CD4-positive, alpha-beta T cell (primary cell): ENCODE measurements around the gene MTTP. TPM values are rescaled to one million over a fixed set of nuclear protein-coding genes. Genes with fewer than 3 reads are reported as not detected.

ENCODE experiments used
- ATAC-seq: fragments of 200-7000 bp; cut with Tn5 transposase; one replicate; pipeline ENCODE4 v1.10.0; 2022; ENCODE audit warnings: mild to moderate bottlenecking; ENCODE audit not compliant: poor library complexity
- CTCF ChIA-PET: fragments of 350-600 bp; sonication (Branson Sonifier 250); formaldehyde crosslinking; loops from one replicate; lab custom pipeline; 2021; ENCODE audit warnings: antibody characterized with exemption, inconsistent platforms; lab: Charles Lee
- POLR2A ChIA-PET: fragments of 350-600 bp; sonication (Branson Sonifier 250); formaldehyde crosslinking; loops from one replicate; lab custom pipeline; 2021; ENCODE audit warnings: antibody characterized with exemption, inconsistent platforms; lab: Charles Lee
- DNase-seq, 14 experiments: peaks; one replicate each; pipeline ENCODE4 v3.0.0-alpha.2; 2013 to 2020; ENCODE audit warnings: mixed read lengths in 2 of 14
- H3K27ac ChIP-seq, 2 donors: one replicate each; pipeline versions ENCODE4 v1.5.1 to v1.7.0; 2013; ENCODE audit warnings: low read length in 2 of 2, low read depth in 1 of 2, mild to moderate bottlenecking in 1 of 2
- H3K27me3 ChIP-seq, 2 experiments: 1 replicate in 1 of 2; 2 replicates in 1 of 2; pipeline versions ENCODE4 v1.6.1 to v1.7.0; 2013; ENCODE audit warnings: low read length in 2 of 2, control low read depth in 1 of 2, mild to moderate bottlenecking in 1 of 2, moderate library complexity in 1 of 2; ENCODE audit not compliant: insufficient read depth in 2 of 2, control insufficient read depth in 1 of 2
- H3K36me3 ChIP-seq: one replicate; pipeline ENCODE4 v1.6.1; 2013; ENCODE audit warnings: low read length, control low read depth; ENCODE audit not compliant: insufficient read depth
- H3K4me1 ChIP-seq: one replicate; pipeline ENCODE4 v1.6.1; 2013; ENCODE audit warnings: low read length, control low read depth; ENCODE audit not compliant: insufficient read depth
- H3K4me3 ChIP-seq: one replicate; pipeline ENCODE4 v1.5.1; 2013; ENCODE audit warnings: mild to moderate bottlenecking, low read length, moderate library complexity
- H3K9me3 ChIP-seq, 2 experiments: 1 replicate in 1 of 2; 2 replicates in 1 of 2; pipeline versions ENCODE4 v1.6.1 to v1.7.0; 2013; ENCODE audit warnings: low read length in 2 of 2, mild to moderate bottlenecking in 2 of 2, control low read depth in 1 of 2, moderate library complexity in 1 of 2; ENCODE audit not compliant: control insufficient read depth in 1 of 2, insufficient read depth in 1 of 2
- H3K27ac Mint-ChIP-seq: one replicate; pipeline ENCODE4 v1.8.0; 2020; ENCODE audit warnings: mixed read lengths
- H3K27me3 Mint-ChIP-seq: one replicate; pipeline ENCODE4 v1.8.0; 2021; ENCODE audit warnings: mixed read lengths
- H3K36me3 Mint-ChIP-seq: one replicate; pipeline ENCODE4 v1.8.0; 2021; ENCODE audit warnings: low read depth, mixed read lengths
- H3K4me1 Mint-ChIP-seq: one replicate; pipeline ENCODE4 v1.8.0; 2021; ENCODE audit warnings: low read depth, mixed read lengths
- H3K4me3 Mint-ChIP-seq: one replicate; pipeline ENCODE4 v1.8.0; 2020; ENCODE audit warnings: mild to moderate bottlenecking, mixed read lengths
- H3K9me3 Mint-ChIP-seq: one replicate; pipeline ENCODE4 v1.8.0; 2020; ENCODE audit warnings: mixed read lengths
- intact Hi-C, 2 experiments: fragments of 100-400 bp; cut with DNase I in 1 of 2; cut with micrococcal nuclease in 1 of 2; formaldehyde crosslinking; loops; one replicate each; pipeline versions ENCODE4 v1.15.1 to v1.9.0; 2023 to 2025; cut with DNase I, micrococcal nuclease
- total RNA-seq, 174 experiments: library from RNA in 2 of 174; stranded (reverse) in 2 of 174; gene quantifications; one replicate each; pipeline ENCODE4 v1.2.3 and lab custom pipeline; 2021 to 2026
- TF ChIP-seq, protein P1 (sequence below): fragments of 200-600 bp; IDR thresholded peaks from one replicate; pipeline ENCODE4 v1.8.0; 2022; ENCODE audit warnings: antibody characterized with exemption, mild to moderate bottlenecking

The MTTP gene
- total RNA-seq, 2 experiments from 2014 or later = not detected

DNA sequence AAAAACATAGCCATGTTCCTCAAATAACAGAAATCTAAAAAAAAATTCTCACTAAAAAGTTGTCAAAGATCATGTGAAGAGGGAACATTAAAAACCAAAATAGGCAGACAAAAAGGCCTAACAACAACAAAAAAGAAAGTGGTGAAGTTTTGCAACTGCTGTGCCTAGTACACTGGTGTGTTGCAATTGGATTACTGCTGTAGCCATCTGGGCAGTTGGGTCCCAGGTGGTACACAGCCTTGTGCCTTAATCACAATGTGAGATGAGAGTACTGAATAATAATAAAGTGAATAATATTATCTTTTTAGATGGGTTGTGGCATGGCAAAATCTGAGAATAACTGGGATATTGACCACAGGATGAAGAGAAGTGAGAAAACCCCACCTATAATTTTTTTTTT is 71.0 kb downstream of the MTTP start:
- TF ChIP-seq, protein P1, sequence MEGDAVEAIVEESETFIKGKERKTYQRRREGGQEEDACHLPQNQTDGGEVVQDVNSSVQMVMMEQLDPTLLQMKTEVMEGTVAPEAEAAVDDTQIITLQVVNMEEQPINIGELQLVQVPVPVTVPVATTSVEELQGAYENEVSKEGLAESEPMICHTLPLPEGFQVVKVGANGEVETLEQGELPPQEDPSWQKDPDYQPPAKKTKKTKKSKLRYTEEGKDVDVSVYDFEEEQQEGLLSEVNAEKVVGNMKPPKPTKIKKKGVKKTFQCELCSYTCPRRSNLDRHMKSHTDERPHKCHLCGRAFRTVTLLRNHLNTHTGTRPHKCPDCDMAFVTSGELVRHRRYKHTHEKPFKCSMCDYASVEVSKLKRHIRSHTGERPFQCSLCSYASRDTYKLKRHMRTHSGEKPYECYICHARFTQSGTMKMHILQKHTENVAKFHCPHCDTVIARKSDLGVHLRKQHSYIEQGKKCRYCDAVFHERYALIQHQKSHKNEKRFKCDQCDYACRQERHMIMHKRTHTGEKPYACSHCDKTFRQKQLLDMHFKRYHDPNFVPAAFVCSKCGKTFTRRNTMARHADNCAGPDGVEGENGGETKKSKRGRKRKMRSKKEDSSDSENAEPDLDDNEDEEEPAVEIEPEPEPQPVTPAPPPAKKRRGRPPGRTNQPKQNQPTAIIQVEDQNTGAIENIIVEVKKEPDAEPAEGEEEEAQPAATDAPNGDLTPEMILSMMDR = no peak
- H3K9me3 Mint-ChIP-seq = no peaks in the 10 kb centered on the region
- no peak for DNase-seq
- Histone ChIP-seq H3K4me3 (no peak overlapping the region), H3K27me3 (no peaks in the 10 kb centered on the region), H3K27ac (no peak overlapping the region), H3K36me3 (no peaks in the 10 kb centered on the region), H3K4me1 (no peaks in the 10 kb centered on the region), H3K9me3 (no peaks in the 10 kb centered on the region)
- H3K4me3 Mint-ChIP-seq = no peak overlapping the region
- intact Hi-C loops = no loop called here
- ChIA-PET CTCF (no interaction called here), POLR2A (no interaction called here)
- H3K36me3 Mint-ChIP-seq = no peaks in the 10 kb centered on the region
- no peak for ATAC-seq
- no peaks in the 10 kb centered on the region for H3K4me1 Mint-ChIP-seq
- no peak overlapping the region for H3K27ac Mint-ChIP-seq
- peaks cover 9% of the 10 kb centered on the region for H3K27me3 Mint-ChIP-seq

GRCh38 chr4:99647071-99647470 is 72.4 kb downstream of the MTTP start:
- no peaks in the 10 kb centered on the region for H3K9me3 Mint-ChIP-seq
- Histone ChIP-seq H3K4me1 (no peaks in the 10 kb centered on the region), H3K4me3 (no peak overlapping the region), H3K9me3 (peaks cover 0 to 4% of the 10 kb centered on the region in 2 experiments), H3K27ac (no peak overlapping the region), H3K36me3 (no peaks in the 10 kb centered on the region), H3K27me3 (no peaks in the 10 kb centered on the region)
- no peaks in the 10 kb centered on the region for H3K36me3 Mint-ChIP-seq
- TF ChIP-seq, protein P1 = no peak
- intact Hi-C loops = no loop called here
- CTCF ChIA-PET = no interaction called here
- DNase-seq = no peak
- no peak overlapping the region for H3K4me3 Mint-ChIP-seq
- POLR2A ChIA-PET = no interaction called here
- ATAC-seq = no peak
- no peaks in the 10 kb centered on the region for H3K4me1 Mint-ChIP-seq
- peaks cover 8% of the 10 kb centered on the region for H3K27me3 Mint-ChIP-seq
- H3K27ac Mint-ChIP-seq = no peak overlapping the region

DNA sequence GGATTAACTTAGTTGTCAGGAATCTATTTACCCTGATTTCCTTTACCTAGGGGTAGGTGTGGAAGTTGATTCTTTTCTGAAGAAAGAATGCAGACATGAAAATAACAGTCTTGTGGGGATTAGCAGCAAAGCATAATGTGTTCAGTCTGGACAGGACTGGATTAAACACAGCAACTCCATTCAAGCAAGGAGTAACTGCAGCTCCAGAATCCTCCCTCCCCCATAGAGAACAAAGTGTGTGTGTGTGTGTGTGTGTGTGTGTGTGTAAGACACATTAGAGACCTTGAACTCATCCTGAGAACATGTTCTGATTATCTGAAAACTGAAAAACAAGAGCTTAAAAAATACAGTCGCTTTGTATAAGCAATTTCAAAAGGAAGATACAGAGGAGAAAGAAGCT is 73.7 kb downstream of the MTTP start:
- POLR2A ChIA-PET = no interaction called here
- H3K4me1 Mint-ChIP-seq = no peaks in the 10 kb centered on the region
- ATAC-seq (no peak), DNase-seq (no peak)
- H3K27me3 Mint-ChIP-seq = peaks cover under 1% of the 10 kb centered on the region
- H3K4me3 Mint-ChIP-seq = no peak overlapping the region
- no peaks in the 10 kb centered on the region for H3K9me3 Mint-ChIP-seq
- CTCF ChIA-PET = interaction anchor here (0.6 kb wide), 1 partner anchor 68 kb away, joined by 4 read pairs; no protein-coding TSS in a partner anchor
- Histone ChIP-seq H3K4me3 (no peak overlapping the region), H3K27me3 (no peaks in the 10 kb centered on the region), H3K36me3 (no peaks in the 10 kb centered on the region), H3K9me3 (peaks cover 0 to 11% of the 10 kb centered on the region in 2 experiments), H3K27ac (no peak overlapping the region), H3K4me1 (no peaks in the 10 kb centered on the region)
- H3K36me3 Mint-ChIP-seq = no peaks in the 10 kb centered on the region
- TF ChIP-seq, protein P1 = no peak
- no peak overlapping the region for H3K27ac Mint-ChIP-seq
- intact Hi-C loops = no loop called here
